ENCODE results near the gene ATP11A.

ATP11A gene

GRCh38 chr13:112828756-112829155 lies 138.9 kb downstream of the ATP11A start:
- no peak overlapping the region for H3K9ac ChIP-seq (ENCODE audit: insufficient read length, low read depth)
- H3K4me1 ChIP-seq (ENCODE audit: insufficient read depth, insufficient read length) = no peaks in the 10 kb centered on the region
- no peak for DNase-seq (ENCODE audit: low read depth, low spot score)
- no peaks in the 10 kb centered on the region for H3K9me3 ChIP-seq (ENCODE audit: insufficient read depth, low read length)
- no peak overlapping the region for H3K4me3 ChIP-seq (ENCODE audit: insufficient read length, low read depth)
- TF ChIP-seq YY1 (IDR thresholded peaks at IDR 0.05; ENCODE audit: insufficient read depth, insufficient read length) = no peak
- TF ChIP-seq SUZ12 (IDR thresholded peaks at IDR 0.05; ENCODE audit: extremely low read depth, insufficient read depth, insufficient read length) = no peak
- TF ChIP-seq ZNF274 (IDR thresholded peaks at IDR 0.05; ENCODE audit: low read depth, low read length) = no peak
- peaks cover 72% of the 10 kb centered on the region for H3K36me3 ChIP-seq (ENCODE audit: insufficient read depth, insufficient read length, low read length)
- H3K27me3 ChIP-seq (ENCODE audit: insufficient read depth, insufficient read length) = no peaks in the 10 kb centered on the region

- no peak overlapping the region for H3K9ac ChIP-seq (ENCODE audit: insufficient read length, low read depth)
Observed at GRCh38 chr13:112831196-112831595, 141.4 kb downstream of the ATP11A start.

GRCh38 chr13:112831801-112832200 lies 142.0 kb downstream of the ATP11A start:
- TF ChIP-seq ZNF274 (IDR thresholded peaks at IDR 0.05; ENCODE audit: low read depth, low read length) (no peak), YY1 (IDR thresholded peaks at IDR 0.05; ENCODE audit: insufficient read depth, insufficient read length) (no peak), SUZ12 (IDR thresholded peaks at IDR 0.05; ENCODE audit: extremely low read depth, insufficient read depth, insufficient read length) (no peak)
- no peak overlapping the region for H3K4me3 ChIP-seq (ENCODE audit: insufficient read length, low read depth)
- H3K9ac ChIP-seq (ENCODE audit: insufficient read length, low read depth) = no peak overlapping the region
- no peaks in the 10 kb centered on the region for H3K9me3 ChIP-seq (ENCODE audit: insufficient read depth, low read length)
- H3K27me3 ChIP-seq (ENCODE audit: insufficient read depth, insufficient read length) = no peaks in the 10 kb centered on the region
- H3K4me1 ChIP-seq (ENCODE audit: insufficient read depth, insufficient read length) = no peaks in the 10 kb centered on the region
- H3K36me3 ChIP-seq (ENCODE audit: insufficient read depth, insufficient read length, low read length) = peaks cover 76% of the 10 kb centered on the region
- DNase-seq (ENCODE audit: low read depth, low spot score) = no peak

More at GRCh38 chr13:112831196-112831595, 141.4 kb downstream of the ATP11A start:
- H3K4me1 ChIP-seq (ENCODE audit: insufficient read depth, insufficient read length) = no peaks in the 10 kb centered on the region
- no peaks in the 10 kb centered on the region for H3K27me3 ChIP-seq (ENCODE audit: insufficient read depth, insufficient read length)
- H3K9me3 ChIP-seq (ENCODE audit: insufficient read depth, low read length) = no peaks in the 10 kb centered on the region
- H3K4me3 ChIP-seq (ENCODE audit: insufficient read length, low read depth) = no peak overlapping the region
- TF ChIP-seq ZNF274 (IDR thresholded peaks at IDR 0.05; ENCODE audit: low read depth, low read length) (no peak), SUZ12 (IDR thresholded peaks at IDR 0.05; ENCODE audit: extremely low read depth, insufficient read depth, insufficient read length) (no peak), YY1 (IDR thresholded peaks at IDR 0.05; ENCODE audit: insufficient read depth, insufficient read length) (no peak)
- peaks cover 76% of the 10 kb centered on the region for H3K36me3 ChIP-seq (ENCODE audit: insufficient read depth, insufficient read length, low read length)
- no peak for DNase-seq (ENCODE audit: low read depth, low spot score)

- Histone ChIP-seq H3K36me3 (ENCODE audit: insufficient read depth, insufficient read length, low read length) (peaks cover 79% of the 10 kb centered on the region), H3K9me3 (ENCODE audit: insufficient read depth, low read length) (no peaks in the 10 kb centered on the region), H3K4me1 (ENCODE audit: insufficient read depth, insufficient read length) (no peaks in the 10 kb centered on the region), H3K27me3 (ENCODE audit: insufficient read depth, insufficient read length) (no peaks in the 10 kb centered on the region), H3K4me3 (ENCODE audit: insufficient read length, low read depth) (no peak overlapping the region), H3K9ac (ENCODE audit: insufficient read length, low read depth) (no peak overlapping the region)
- TF ChIP-seq YY1 (IDR thresholded peaks at IDR 0.05; ENCODE audit: insufficient read depth, insufficient read length) = no peak
- TF ChIP-seq SUZ12 (IDR thresholded peaks at IDR 0.05; ENCODE audit: extremely low read depth, insufficient read depth, insufficient read length) = no peak
- no peak for DNase-seq (ENCODE audit: low read depth, low spot score)
Observed at GRCh38 chr13:112832811-112833210, 143.0 kb downstream of the ATP11A start.

- Histone ChIP-seq H3K4me3 (ENCODE audit: insufficient read length, low read depth) (no peak overlapping the region), H3K9ac (ENCODE audit: insufficient read length, low read depth) (no peak overlapping the region), H3K36me3 (ENCODE audit: insufficient read depth, insufficient read length, low read length) (peaks cover 80% of the 10 kb centered on the region), H3K4me1 (ENCODE audit: insufficient read depth, insufficient read length) (no peaks in the 10 kb centered on the region), H3K27me3 (ENCODE audit: insufficient read depth, insufficient read length) (no peaks in the 10 kb centered on the region), H3K9me3 (ENCODE audit: insufficient read depth, low read length) (no peaks in the 10 kb centered on the region)
- DNase-seq (ENCODE audit: low read depth, low spot score) = no peak
- no peak for TF ChIP-seq YY1 (IDR thresholded peaks at IDR 0.05; ENCODE audit: insufficient read depth, insufficient read length)
- no peak for TF ChIP-seq SUZ12 (IDR thresholded peaks at IDR 0.05; ENCODE audit: extremely low read depth, insufficient read depth, insufficient read length)
- no peak for TF ChIP-seq ZNF274 (IDR thresholded peaks at IDR 0.05; ENCODE audit: low read depth, low read length)
Observed at GRCh38 chr13:112833551-112834257, 143.9 kb downstream of the ATP11A start.

- Histone ChIP-seq H3K9ac (ENCODE audit: insufficient read length, low read depth) (no peak overlapping the region), H3K36me3 (ENCODE audit: insufficient read depth, insufficient read length, low read length) (peaks cover 80% of the 10 kb centered on the region), H3K4me3 (ENCODE audit: insufficient read length, low read depth) (no peak overlapping the region), H3K9me3 (ENCODE audit: insufficient read depth, low read length) (no peaks in the 10 kb centered on the region), H3K27me3 (ENCODE audit: insufficient read depth, insufficient read length) (no peaks in the 10 kb centered on the region), H3K4me1 (ENCODE audit: insufficient read depth, insufficient read length) (peaks cover 2% of the 10 kb centered on the region)
- DNase-seq (ENCODE audit: low read depth, low spot score) = no peak
- TF ChIP-seq ZNF274 (IDR thresholded peaks at IDR 0.05; ENCODE audit: low read depth, low read length) = no peak
- no peak for TF ChIP-seq SUZ12 (IDR thresholded peaks at IDR 0.05; ENCODE audit: extremely low read depth, insufficient read depth, insufficient read length)
- no peak for TF ChIP-seq YY1 (IDR thresholded peaks at IDR 0.05; ENCODE audit: insufficient read depth, insufficient read length)
Observed at GRCh38 chr13:112835344-112835743, 145.5 kb downstream of the ATP11A start.

GRCh38 chr13:112835796-112836195 lies 146.0 kb downstream of the ATP11A start:
- Histone ChIP-seq H3K9me3 (ENCODE audit: insufficient read depth, low read length) (no peaks in the 10 kb centered on the region), H3K36me3 (ENCODE audit: insufficient read depth, insufficient read length, low read length) (peaks cover 79% of the 10 kb centered on the region), H3K4me1 (ENCODE audit: insufficient read depth, insufficient read length) (peaks cover 2% of the 10 kb centered on the region), H3K27me3 (ENCODE audit: insufficient read depth, insufficient read length) (no peaks in the 10 kb centered on the region), H3K4me3 (ENCODE audit: insufficient read length, low read depth) (no peak overlapping the region), H3K9ac (ENCODE audit: insufficient read length, low read depth) (no peak overlapping the region)
- no peak for DNase-seq (ENCODE audit: low read depth, low spot score)
- TF ChIP-seq YY1 (IDR thresholded peaks at IDR 0.05; ENCODE audit: insufficient read depth, insufficient read length) = no peak
- TF ChIP-seq SUZ12 (IDR thresholded peaks at IDR 0.05; ENCODE audit: extremely low read depth, insufficient read depth, insufficient read length) = no peak
- no peak for TF ChIP-seq ZNF274 (IDR thresholded peaks at IDR 0.05; ENCODE audit: low read depth, low read length)

All from NT2/D1 (cell line).